ENCODE results near the gene EPHA6.
"Not testable (repeated sequence)": the region's sequence is repeated elsewhere in the genome, so short reads cannot be mapped to it uniquely, and the experiment has no call there.

Gene EPHA6

GRCh38 chr3:97181704-97182103 lies 367.3 kb downstream of the EPHA6 start:
- no peak for DNase-seq (ENCODE audit: low read depth)

GRCh38 chr3:97187771-97188170 lies 373.4 kb downstream of the EPHA6 start:
- no peak for DNase-seq (ENCODE audit: low read depth)

DNA sequence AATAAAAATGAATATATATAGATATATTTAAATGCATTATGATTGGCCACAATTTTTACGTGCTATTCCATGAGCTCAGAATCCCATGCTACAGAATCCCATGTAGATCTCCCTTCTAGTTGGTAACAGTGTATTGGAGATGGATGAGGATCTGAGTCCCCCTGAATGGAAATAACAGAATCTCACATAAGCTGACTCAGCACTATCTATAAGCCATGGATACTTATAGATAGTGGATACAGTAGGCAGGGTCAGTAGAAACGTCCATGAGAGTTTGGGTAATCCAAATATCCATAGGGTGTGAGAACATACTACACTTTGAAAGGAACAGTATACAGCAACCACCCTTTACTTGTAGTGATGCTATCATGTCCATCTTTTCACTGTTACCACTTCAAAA lies 375.4 kb downstream of the EPHA6 start:
- DNase-seq (ENCODE audit: low read depth), result no peak

DNA sequence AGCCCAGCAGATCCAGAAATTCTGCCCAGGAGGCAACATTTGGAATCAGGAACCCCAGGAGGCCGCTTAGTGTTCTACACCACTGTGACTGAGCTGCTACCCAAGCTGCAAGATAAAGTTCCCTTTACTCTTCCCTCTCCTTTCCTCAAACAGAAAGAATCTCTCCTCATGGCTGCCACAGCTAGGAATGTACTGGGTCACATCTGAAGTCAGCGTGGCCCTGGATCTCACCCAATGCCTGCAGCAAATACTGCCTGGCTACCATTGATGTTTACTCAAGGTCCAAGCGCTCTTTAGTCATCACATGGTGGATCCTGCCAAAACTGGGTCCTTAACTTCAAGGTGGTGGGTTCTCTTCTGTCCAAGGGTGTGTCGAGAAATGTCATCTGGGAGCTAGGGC lies 382.7 kb downstream of the EPHA6 start:
- DNase-seq (ENCODE audit: low read depth), result no peak

GRCh38 chr3:97197830-97198229 lies 383.4 kb downstream of the EPHA6 start:
- no peak for DNase-seq (ENCODE audit: low read depth)

- DNase-seq (ENCODE audit: low read depth), result no peak
Observed at GRCh38 chr3:97200387-97200786, 386.0 kb downstream of the EPHA6 start.

- DNase-seq (ENCODE audit: low read depth), result no peak
Observed at GRCh38 chr3:97201814-97202213, 387.4 kb downstream of the EPHA6 start.

GRCh38 chr3:97228966-97229365 lies 414.6 kb downstream of the EPHA6 start:
- DNase-seq (ENCODE audit: low read depth), result no peak

DNA sequence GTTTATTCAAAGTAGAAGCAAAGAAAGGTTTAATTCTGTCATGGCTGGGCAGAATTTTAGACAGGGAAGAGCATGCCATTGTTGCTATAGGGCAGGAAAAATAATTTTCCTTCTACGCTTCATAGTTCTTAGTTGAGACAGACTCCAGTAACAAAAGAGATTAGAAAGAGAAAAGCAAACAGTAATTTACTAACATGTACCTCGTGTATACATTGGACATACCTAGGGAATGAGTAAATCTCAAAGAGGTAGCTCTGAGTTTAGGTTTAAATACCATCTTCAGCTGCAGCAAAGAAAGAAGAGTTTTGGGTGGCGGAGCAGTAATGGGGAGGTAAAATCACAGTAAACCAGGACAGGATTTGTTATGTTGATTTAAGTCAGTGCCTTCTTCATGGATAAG lies 416.1 kb downstream of the EPHA6 start:
- no peak for DNase-seq (ENCODE audit: low read depth)

GRCh38 chr3:97232393-97233034 lies 418.1 kb downstream of the EPHA6 start:
- DNase-seq (ENCODE audit: low read depth), result no peak

DNA sequence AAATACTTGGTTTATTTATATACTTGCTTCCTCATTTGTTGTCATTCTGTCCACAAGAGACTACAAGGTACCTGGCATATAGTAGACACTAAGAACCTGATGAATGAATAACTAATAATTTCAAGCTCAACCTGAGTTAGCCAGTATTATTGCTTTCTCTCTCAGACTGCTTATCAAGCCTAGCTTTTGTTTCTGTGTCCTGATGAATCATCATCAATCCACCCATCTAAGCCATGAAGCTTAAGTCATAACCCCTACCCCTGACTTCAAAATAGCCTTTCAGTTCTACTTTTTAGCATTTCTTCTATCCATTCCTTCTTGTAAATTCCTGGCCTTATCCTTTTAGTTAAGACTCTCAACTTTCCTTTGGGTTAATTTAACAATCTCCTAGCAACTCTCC lies 420.8 kb downstream of the EPHA6 start:
- DNase-seq (ENCODE audit: low read depth), result no peak

GRCh38 chr3:97235611-97236315 lies 421.4 kb downstream of the EPHA6 start:
- no peak for DNase-seq (ENCODE audit: low read depth)

GRCh38 chr3:97241417-97241816 lies 427.0 kb downstream of the EPHA6 start:
- DNase-seq (ENCODE audit: low read depth), result no peak

DNA sequence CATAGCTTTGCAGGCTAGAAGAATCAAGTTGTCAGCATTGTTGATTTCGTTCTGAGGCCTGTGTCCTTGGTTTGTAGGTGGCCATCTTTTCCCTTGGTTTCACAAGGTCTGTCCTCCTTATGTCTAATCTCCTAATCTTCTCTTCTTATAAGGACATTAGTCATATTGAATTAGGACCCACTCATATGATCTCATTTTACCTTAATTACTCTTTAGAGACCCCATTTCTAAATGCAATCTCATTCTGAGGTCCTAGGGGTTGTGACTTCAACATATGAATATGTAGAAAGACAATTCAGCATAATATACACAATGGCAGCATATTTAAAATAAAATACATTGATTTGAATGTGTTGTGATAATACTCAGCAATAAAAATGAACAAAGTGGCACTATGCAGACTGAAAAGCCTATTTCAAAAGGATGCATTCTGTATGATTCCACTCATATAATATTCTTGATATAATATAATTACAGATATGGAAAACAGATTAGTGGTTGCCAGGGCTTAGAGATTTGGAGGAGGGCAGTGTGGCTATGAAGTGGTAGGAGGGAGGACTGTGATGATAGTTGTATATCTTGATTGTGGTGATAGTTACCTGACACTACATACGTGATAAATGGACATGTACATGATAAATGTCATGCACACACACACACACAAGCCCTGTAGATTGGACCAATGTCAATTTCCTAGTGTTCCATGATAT lies 431.0 kb downstream of the EPHA6 start:
- DNase-seq (ENCODE audit: low read depth), result no peak

GRCh38 chr3:97256060-97256459 lies 441.7 kb downstream of the EPHA6 start:
- DNase-seq (ENCODE audit: low read depth), result no peak

GRCh38 chr3:97257942-97258697 lies 443.7 kb downstream of the EPHA6 start:
- no peak for DNase-seq (ENCODE audit: low read depth)

DNA sequence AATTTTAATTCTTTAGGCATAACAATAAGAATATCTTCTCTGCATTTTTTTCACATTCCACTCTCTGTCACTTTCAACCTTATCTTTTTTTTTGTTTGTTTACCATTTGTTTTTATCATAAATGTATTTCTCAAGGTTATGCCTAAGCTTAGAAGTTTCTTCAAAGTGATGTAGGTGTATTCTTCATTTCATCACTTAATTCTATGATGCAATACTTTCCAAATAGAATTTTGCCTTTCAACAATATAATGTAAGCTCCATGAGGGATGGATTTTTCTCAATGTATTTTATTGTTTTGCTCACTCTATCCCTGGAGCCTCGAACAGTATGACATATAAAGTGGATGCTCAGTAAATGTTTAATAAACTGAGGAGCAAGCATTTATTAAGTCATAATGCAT lies 444.9 kb downstream of the EPHA6 start:
- DNase-seq (ENCODE audit: low read depth), result no peak

DNA sequence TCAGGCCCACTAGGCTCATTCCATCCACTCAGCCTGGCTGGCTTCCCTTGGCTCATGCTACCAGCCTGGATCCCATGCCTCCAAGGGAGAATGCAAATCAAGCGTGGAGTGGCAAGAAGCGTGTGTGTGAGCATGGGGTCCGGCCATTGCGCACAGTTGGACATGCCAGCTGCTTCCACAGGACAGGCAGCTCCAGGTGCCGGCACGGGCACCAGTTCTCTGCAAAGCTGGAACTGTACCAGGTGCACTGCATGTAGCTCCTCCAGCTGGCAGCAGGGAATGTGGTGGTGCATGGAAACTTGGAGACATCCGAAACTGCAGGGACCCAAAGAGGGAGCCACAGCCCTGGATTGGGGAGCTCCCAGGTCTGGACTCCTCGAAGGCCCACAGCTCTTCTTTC lies 449.8 kb downstream of the EPHA6 start:
- no peak for DNase-seq (ENCODE audit: low read depth)

DNA sequence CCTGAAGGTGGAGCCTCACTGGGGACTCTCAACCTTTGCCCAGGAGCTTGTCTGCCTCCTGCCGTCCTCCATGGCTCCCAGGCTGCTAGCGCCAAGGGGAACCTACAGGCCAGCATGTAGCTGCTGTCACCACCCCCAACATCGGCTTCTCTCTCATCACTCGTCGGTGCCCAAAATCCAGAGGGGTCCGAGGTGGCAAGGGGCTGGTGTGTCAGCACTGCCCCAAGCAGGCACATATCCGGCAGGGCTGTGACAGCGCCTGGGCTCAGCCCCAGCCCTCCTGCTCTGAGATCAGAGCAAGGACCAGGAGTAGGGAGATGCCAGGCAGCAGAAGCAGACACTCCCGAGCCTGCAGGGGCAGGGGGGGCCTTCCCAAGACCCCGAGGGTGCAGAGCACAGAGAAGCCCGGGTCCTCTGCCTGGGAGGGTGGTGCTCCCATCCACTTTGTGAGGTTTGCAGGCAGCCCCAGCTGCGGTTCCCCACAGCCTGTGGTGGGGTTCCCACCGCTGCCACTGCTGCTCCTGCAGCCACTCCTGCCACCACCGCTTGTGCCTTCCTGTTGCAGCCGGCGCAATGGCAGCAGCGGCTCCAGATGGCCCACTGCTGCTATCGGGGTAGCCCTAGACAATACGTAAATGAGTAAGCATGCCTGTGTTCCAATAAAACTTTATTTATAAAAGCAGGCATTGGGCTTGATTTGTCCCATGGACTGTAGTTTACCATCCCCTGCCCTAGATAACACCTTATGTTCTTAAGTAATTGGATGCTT lies 451.0 kb downstream of the EPHA6 start:
- DNase-seq (ENCODE audit: low read depth), result no peak

DNA sequence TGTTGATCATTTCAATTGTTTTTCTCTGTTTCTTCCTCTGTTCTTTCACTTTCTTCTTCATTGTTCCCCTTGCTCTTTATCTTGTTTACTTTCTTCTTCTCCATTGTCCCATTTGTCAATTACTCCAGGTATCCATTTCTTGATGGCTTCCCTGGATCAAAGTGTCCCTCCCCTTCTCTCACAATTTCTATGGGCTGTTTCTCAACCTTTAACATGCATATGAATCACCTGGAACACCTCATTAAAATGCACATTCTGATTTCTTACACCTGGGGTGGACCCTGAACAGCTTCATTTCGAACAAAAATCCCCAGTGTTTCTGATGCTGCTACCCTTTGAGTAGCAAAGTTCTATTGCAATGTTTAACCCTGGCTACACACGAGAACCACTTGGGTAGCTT lies 454.8 kb downstream of the EPHA6 start:
- no peak for DNase-seq (ENCODE audit: low read depth)

GRCh38 chr3:97276879-97277550 lies 462.6 kb downstream of the EPHA6 start:
- not testable (repeated sequence) for DNase-seq (ENCODE audit: low read depth)

Measured in HS-27A (cell line).